WTC11 (cell line): ENCODE data around the gene SALL4.
"Not testable (repeated sequence)": the region's sequence is repeated elsewhere in the genome, so short reads cannot be mapped to it uniquely, and the experiment has no call there.

Experiments used
- ETV6 ChIP-seq: sonication (generic); formaldehyde crosslinking; IDR thresholded peaks from 2 replicates; pipeline ENCODE4 v1.8.1; 2022; ENCODE audit warnings: mild to moderate bottlenecking, missing genetic modification reagents
- GABPB1 ChIP-seq: sonication (generic); formaldehyde crosslinking; IDR thresholded peaks from 2 replicates; pipeline ENCODE4 v1.8.1; 2023; ENCODE audit warnings: mild to moderate bottlenecking, missing genetic modification reagents
- NR2C2 ChIP-seq: sonication (generic); formaldehyde crosslinking; IDR thresholded peaks from 2 replicates; pipeline ENCODE4 v1.8.0; 2022; ENCODE audit warnings: mild to moderate bottlenecking, missing genetic modification reagents
- NR3C1 ChIP-seq: sonication (generic); formaldehyde crosslinking; conservative IDR thresholded peaks from 2 replicates; pipeline ENCODE4 v1.8.1; 2023; ENCODE audit warnings: low read depth, mild to moderate bottlenecking, missing genetic modification reagents
- ZNF121 ChIP-seq: sonication (generic); formaldehyde crosslinking; IDR thresholded peaks from 2 replicates; pipeline ENCODE4 v1.8.0; 2023; ENCODE audit warnings: missing genetic modification reagents
- ZNF232 ChIP-seq: sonication (generic); formaldehyde crosslinking; IDR thresholded peaks from 2 replicates; pipeline ENCODE4 v1.8.0; 2022; ENCODE audit warnings: mild to moderate bottlenecking, missing genetic modification reagents
- TF ChIP-seq, protein P1 (sequence below): fragments of 200-600 bp; IDR thresholded peaks from 2 replicates; pipeline ENCODE4 v1.8.0; 2022; ENCODE audit warnings: antibody characterized with exemption
- TF ChIP-seq, protein P2 (sequence below): sonication (generic); formaldehyde crosslinking; IDR thresholded peaks from 2 replicates; pipeline ENCODE4 v1.8.0; 2022; ENCODE audit warnings: mild to moderate bottlenecking, missing genetic modification reagents
- TF ChIP-seq, protein P3 (sequence below): sonication (generic); formaldehyde crosslinking; conservative IDR thresholded peaks from 2 replicates; pipeline ENCODE4 v1.8.1; 2022; ENCODE audit warnings: mild to moderate bottlenecking, missing genetic modification reagents

DNA sequence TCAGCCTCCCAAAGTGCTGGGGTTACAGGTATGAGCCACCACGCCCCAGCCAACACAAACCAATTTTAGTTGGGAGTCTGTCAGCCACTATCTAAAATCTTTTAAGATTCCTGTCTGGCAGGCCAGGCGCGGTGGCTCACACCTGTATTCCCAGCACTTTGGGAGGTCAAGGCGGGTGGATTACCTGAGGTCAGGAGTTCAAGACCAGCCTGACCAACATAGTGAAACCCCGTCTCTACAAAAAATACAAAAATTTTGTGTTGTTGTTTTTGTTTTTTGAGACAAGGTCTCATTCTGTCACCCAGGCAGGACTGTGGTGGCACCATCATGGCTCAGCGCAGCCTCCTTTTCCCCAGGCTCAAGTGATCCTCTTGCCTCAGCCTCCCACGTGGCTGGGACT lies 62.0 kb downstream of the SALL4 start:
- TF ChIP-seq, protein P1, sequence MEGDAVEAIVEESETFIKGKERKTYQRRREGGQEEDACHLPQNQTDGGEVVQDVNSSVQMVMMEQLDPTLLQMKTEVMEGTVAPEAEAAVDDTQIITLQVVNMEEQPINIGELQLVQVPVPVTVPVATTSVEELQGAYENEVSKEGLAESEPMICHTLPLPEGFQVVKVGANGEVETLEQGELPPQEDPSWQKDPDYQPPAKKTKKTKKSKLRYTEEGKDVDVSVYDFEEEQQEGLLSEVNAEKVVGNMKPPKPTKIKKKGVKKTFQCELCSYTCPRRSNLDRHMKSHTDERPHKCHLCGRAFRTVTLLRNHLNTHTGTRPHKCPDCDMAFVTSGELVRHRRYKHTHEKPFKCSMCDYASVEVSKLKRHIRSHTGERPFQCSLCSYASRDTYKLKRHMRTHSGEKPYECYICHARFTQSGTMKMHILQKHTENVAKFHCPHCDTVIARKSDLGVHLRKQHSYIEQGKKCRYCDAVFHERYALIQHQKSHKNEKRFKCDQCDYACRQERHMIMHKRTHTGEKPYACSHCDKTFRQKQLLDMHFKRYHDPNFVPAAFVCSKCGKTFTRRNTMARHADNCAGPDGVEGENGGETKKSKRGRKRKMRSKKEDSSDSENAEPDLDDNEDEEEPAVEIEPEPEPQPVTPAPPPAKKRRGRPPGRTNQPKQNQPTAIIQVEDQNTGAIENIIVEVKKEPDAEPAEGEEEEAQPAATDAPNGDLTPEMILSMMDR = not testable (repeated sequence)
- TF ChIP-seq ZNF121 (CRISPR knock-in tag); ZNF232 (CRISPR knock-in tag); NR2C2; NR3C1 (CRISPR knock-in tag); ETV6 (CRISPR knock-in tag); GABPB1 (CRISPR knock-in tag): not testable (repeated sequence)
- TF ChIP-seq, protein P2, sequence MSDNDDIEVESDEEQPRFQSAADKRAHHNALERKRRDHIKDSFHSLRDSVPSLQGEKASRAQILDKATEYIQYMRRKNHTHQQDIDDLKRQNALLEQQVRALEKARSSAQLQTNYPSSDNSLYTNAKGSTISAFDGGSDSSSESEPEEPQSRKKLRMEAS (CRISPR knock-in tag) = not testable (repeated sequence)
- TF ChIP-seq, protein P3, sequence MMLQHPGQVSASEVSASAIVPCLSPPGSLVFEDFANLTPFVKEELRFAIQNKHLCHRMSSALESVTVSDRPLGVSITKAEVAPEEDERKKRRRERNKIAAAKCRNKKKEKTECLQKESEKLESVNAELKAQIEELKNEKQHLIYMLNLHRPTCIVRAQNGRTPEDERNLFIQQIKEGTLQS (CRISPR knock-in tag) = not testable (repeated sequence)
